ENCODE results near the gene PATE2. TPM values are rescaled to one million over a fixed set of nuclear protein-coding genes. Genes with fewer than 3 reads are reported as not detected.

The PATE2 gene
- total RNA-seq, 4 donors from 2014 or later = not detected

DNA sequence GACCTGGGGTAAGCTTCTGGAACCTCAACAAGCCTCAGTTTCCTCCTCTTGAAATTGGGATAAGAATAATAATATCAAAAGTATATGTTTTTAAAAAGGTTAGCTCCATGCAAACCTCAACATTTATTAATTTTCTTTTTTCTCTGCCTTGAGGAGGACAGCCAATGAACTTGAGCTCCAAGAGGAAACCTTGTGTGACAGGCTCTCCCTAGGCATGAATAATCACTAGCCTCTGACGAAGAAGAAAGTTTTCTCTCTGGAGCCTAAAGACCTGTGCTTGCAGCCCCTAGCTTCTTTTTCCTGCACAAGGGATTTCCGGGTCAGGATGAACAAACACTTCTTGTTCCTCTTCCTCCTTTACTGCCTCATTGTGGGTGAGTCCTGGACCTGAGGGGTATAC lies 9.2 kb upstream of the PATE2 start, which contains the start of gene PATE3:
PATE3 (plus strand) TSS at position 301 of the 400 bp plus-strand sequence; CDS start at position 326, 25 bp downstream.
- Histone ChIP-seq H3K9me3 (no peaks in the 10 kb centered on the region), H3K27ac (no peak within 1 kb of the TSS), H3K4me1 (no peaks in the 10 kb centered on the region), H3K4me3 (no peak within 1 kb of the TSS), H3K27me3 (no peaks in the 10 kb centered on the region), H3K36me3 (no peaks in the 10 kb centered on the region)
- 64% methylated on average over 2 of the region's 2 CpGs for WGBS
- no peak for DNase-seq (ENCODE audit: low spot score in 2 of 2)
- TF ChIP-seq POLR2AphosphoS5 (IDR thresholded peaks at IDR 0.05) (no peak), EP300 (IDR thresholded peaks at IDR 0.05) (no peak), POLR2A (IDR thresholded peaks at IDR 0.05) (no peak)
- TF ChIP-seq, protein P1, sequence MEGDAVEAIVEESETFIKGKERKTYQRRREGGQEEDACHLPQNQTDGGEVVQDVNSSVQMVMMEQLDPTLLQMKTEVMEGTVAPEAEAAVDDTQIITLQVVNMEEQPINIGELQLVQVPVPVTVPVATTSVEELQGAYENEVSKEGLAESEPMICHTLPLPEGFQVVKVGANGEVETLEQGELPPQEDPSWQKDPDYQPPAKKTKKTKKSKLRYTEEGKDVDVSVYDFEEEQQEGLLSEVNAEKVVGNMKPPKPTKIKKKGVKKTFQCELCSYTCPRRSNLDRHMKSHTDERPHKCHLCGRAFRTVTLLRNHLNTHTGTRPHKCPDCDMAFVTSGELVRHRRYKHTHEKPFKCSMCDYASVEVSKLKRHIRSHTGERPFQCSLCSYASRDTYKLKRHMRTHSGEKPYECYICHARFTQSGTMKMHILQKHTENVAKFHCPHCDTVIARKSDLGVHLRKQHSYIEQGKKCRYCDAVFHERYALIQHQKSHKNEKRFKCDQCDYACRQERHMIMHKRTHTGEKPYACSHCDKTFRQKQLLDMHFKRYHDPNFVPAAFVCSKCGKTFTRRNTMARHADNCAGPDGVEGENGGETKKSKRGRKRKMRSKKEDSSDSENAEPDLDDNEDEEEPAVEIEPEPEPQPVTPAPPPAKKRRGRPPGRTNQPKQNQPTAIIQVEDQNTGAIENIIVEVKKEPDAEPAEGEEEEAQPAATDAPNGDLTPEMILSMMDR (IDR thresholded peaks at IDR 0.05) = no peak

DNA sequence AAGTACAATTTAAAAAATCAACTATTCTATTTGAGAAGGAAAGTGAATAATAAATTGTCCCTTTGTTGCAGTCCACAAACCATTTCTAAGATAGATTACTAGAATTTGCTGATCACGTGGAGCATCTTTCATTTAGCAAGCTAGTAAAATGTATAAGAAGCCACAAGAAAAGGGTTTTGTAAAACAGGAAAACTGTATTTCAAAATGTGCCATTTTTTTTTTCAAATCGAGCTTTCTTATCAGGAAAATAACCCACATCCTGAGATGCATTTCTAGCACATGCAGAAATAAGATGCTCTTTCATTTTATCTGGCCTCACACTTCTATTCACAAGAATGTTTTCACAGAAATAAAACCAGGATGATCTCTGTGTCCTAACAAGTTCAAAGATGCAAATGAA lies 6.0 kb upstream of the PATE2 start:
- WGBS = 66% methylated on average over 2 of the region's 2 CpGs
- H3K36me3 ChIP-seq = no peaks in the 10 kb centered on the region
- no peaks in the 10 kb centered on the region for H3K27me3 ChIP-seq
- H3K4me1 ChIP-seq = no peaks in the 10 kb centered on the region
- H3K27ac ChIP-seq = no peak overlapping the region
- DNase-seq (ENCODE audit: low spot score in 2 of 2) = no peak
- no peak overlapping the region for H3K4me3 ChIP-seq
- TF ChIP-seq, protein P1 (IDR thresholded peaks at IDR 0.05) = no peak
- no peak for TF ChIP-seq EP300 (IDR thresholded peaks at IDR 0.05)
- TF ChIP-seq POLR2A (IDR thresholded peaks at IDR 0.05) = no peak
- no peak for TF ChIP-seq POLR2AphosphoS5 (IDR thresholded peaks at IDR 0.05)
- H3K9me3 ChIP-seq = no peaks in the 10 kb centered on the region

DNA sequence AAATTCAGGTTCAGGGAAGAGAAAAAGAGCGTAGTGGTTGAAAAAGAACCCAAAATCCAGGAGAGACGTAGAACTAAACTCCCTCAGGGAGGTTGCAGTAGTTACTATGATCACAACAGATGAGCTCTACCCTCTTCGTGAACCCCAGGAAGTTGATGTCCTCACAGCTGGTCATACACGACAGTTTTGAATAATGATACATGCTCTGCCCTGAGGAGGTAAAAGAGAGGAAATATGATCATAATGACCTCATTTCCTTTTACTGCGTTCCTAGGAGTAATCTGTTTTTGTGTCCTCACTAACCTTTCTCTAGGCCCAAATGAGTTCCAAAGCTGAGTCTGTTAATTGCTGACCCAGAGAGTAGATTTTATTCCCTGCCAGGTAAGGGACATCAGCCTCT lies 1.3 kb downstream of the PATE2 start:
- H3K27ac ChIP-seq = no peak overlapping the region
- no peak overlapping the region for H3K4me3 ChIP-seq
- no peaks in the 10 kb centered on the region for H3K4me1 ChIP-seq
- TF ChIP-seq POLR2A (IDR thresholded peaks at IDR 0.05) (no peak), POLR2AphosphoS5 (IDR thresholded peaks at IDR 0.05) (no peak), EP300 (IDR thresholded peaks at IDR 0.05) (no peak)
- TF ChIP-seq, protein P1 (IDR thresholded peaks at IDR 0.05) = no peak
- H3K27me3 ChIP-seq = no peaks in the 10 kb centered on the region
- H3K9me3 ChIP-seq = no peaks in the 10 kb centered on the region
- WGBS = 43% methylated on average over 5 of the region's 5 CpGs
- DNase-seq (ENCODE audit: low spot score in 2 of 2) = no peak
- no peaks in the 10 kb centered on the region for H3K36me3 ChIP-seq

DNA sequence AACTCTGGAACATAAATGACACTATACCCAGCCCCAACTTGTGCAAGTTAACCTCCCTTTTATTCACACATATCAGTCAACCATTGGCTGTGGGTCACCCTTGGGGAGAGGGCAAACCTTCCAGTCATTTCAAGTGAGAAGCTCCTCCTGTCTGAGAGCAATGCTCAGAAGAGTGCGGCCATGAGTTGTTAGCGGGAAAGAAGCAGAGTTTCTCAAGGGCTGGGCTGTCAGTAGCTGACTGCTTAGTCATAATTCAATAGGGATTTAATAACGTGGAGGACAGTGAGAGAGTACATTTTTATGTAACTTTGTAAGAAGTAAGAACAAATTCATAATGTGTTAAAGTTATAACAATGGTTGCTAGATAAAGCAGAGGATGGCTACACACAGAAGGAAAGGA lies 5.1 kb downstream of the PATE2 start:
- 64% methylated on average over 3 of the region's 3 CpGs for WGBS
- no peak for DNase-seq (ENCODE audit: low spot score in 2 of 2)
- Histone ChIP-seq H3K4me3 (no peak overlapping the region), H3K36me3 (no peaks in the 10 kb centered on the region), H3K27me3 (no peaks in the 10 kb centered on the region), H3K9me3 (no peaks in the 10 kb centered on the region), H3K27ac (no peak overlapping the region), H3K4me1 (no peaks in the 10 kb centered on the region)
- no peak for TF ChIP-seq POLR2AphosphoS5 (IDR thresholded peaks at IDR 0.05)
- TF ChIP-seq EP300 (IDR thresholded peaks at IDR 0.05) = no peak
- TF ChIP-seq POLR2A (IDR thresholded peaks at IDR 0.05) = no peak
- TF ChIP-seq, protein P1 (IDR thresholded peaks at IDR 0.05) = no peak

DNA sequence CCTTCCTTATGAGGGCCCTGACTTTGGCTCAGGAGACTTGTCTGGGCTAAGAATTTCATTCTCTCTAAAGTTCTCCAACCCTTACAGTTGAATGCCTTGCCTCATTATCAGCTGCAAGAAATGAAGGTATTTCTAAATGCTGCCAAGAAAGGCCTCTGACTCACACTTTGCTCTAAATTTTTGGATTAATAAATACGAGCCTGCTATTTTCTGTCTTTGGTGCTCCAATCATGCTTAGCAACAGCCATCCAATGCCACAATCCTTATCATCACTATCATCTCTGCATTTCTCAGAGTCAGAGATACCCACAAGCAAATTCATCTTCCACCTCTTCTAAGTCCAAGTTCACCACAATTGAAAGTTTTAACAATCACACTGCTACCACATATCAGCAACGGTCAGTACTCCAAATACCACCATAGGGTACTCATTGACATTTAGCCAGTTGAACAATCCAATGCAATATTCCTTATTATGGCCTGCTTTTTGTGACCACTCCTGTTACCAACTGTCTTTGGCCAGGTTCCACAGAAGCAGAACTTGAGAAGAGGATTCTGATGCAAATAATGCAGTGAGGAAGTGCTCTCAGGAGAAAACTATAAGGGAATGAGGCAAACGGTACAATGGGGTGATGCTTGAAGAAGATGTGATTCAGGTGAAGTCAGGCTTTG lies 5.7 kb downstream of the PATE2 start:
- WGBS = 36% methylated on average over 3 of the region's 3 CpGs

More for the DNA sequence above, 5.7 kb downstream of the PATE2 start:
- no peaks in the 10 kb centered on the region for H3K9me3 ChIP-seq
- TF ChIP-seq, protein P1 (IDR thresholded peaks at IDR 0.05) = no peak
- no peak for TF ChIP-seq POLR2A (IDR thresholded peaks at IDR 0.05)
- TF ChIP-seq EP300 (IDR thresholded peaks at IDR 0.05) = no peak
- no peak for TF ChIP-seq POLR2AphosphoS5 (IDR thresholded peaks at IDR 0.05)
- no peak overlapping the region for H3K4me3 ChIP-seq
- no peak for DNase-seq (ENCODE audit: low spot score in 2 of 2)
- H3K36me3 ChIP-seq = no peaks in the 10 kb centered on the region
- no peaks in the 10 kb centered on the region for H3K27me3 ChIP-seq
- no peaks in the 10 kb centered on the region for H3K4me1 ChIP-seq
- H3K27ac ChIP-seq = no peak overlapping the region

Data from suprapubic skin (tissue), 4 donors.